ENCODE results near the gene DDX1. TPM values are rescaled to one million over a fixed set of nuclear protein-coding genes. Genes with fewer than 3 reads are reported as not detected.

DDX1 gene
- polyA plus RNA-seq, 1 donor (not counting 4 experiments of a cell fraction or from before 2014, with no cell fraction given) = 140 TPM

DNA sequence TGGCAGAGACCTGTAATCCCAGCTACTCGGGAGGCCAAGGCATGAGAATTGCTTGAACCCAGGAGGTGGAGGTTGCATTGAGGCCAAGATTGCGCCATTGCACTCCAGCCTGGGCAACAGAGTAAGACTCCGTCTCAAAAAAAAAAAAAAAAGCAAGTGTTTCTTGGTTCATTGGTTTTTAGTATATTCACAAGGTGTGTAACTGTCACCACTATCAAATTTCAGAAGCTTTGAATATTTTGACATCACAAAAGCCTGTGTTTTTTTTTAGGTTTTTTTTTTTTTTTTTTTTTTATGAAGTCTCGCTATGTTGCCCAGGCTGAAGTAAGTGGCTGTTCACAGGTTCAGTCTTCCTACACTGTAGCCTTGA, 16.7 kb downstream of the DDX1 start:
- H3K9ac ChIP-seq (ENCODE audit: control insufficient read depth, extremely low read depth, insufficient read depth, low read length) = no peak overlapping the region
- no peak overlapping the region for H3K4me2 ChIP-seq (ENCODE audit: control insufficient read depth, extremely low read depth, insufficient read depth, low read depth, low read length)
- DNase-seq (ENCODE audit: low read depth, low spot score) (no peak), FAIRE-seq (no peak)
- no peaks in the 10 kb centered on the region for H3K9me1 ChIP-seq (ENCODE audit: control insufficient read depth, extremely low read depth, insufficient read depth, low read length)
- peaks cover 25 to 30% of the 10 kb centered on the region in 2 experiments for H3K36me3 ChIP-seq (ENCODE audit: control insufficient read depth in 2 of 2, extremely low read depth in 1 of 2, insufficient read depth in 2 of 2, low read length in 2 of 2)
- H3K27me3 ChIP-seq (ENCODE audit: control insufficient read depth, extremely low read depth, insufficient read depth, low read length) = no peaks in the 10 kb centered on the region
- no peak overlapping the region for H3K4me3 ChIP-seq (ENCODE audit: control insufficient read depth in 2 of 3, extremely low read depth in 1 of 3, insufficient read depth in 2 of 3, low read depth in 1 of 3, low read length in 3 of 3)
- H3K4me1 ChIP-seq (ENCODE audit: control insufficient read depth, extremely low read depth, insufficient read depth, low read length) = no peaks in the 10 kb centered on the region
- dilution Hi-C loops (cut with MboI; ENCODE audit: extremely low pct_ligation_motif_present, low sequenced_read_pairs) = no loop called here
- no peaks in the 10 kb centered on the region for H3K9me3 ChIP-seq (ENCODE audit: control insufficient read depth, low read depth, low read length)
- TF ChIP-seq EZH2 (IDR thresholded peaks at IDR 0.05; ENCODE audit: low read length) (no peak), CTCF (optimal IDR thresholded peaks at IDR 0.05 in 1 of 3, IDR thresholded peaks at IDR 0.05 in 1 of 3, conservative IDR thresholded peaks at IDR 0.05 in 1 of 3; ENCODE audit: extremely low read depth in 1 of 3, insufficient read depth in 2 of 3, low read length in 3 of 3) (no peak)
- H4K20me1 ChIP-seq (ENCODE audit: control insufficient read depth, extremely low read depth, insufficient read depth, low read length) = no peaks in the 10 kb centered on the region
- H3K27ac ChIP-seq (ENCODE audit: control insufficient read depth, insufficient read depth, low read length) = no peak overlapping the region
- H2AFZ ChIP-seq (ENCODE audit: control insufficient read depth, low read length) = no peak overlapping the region
- no peaks in the 10 kb centered on the region for H3K79me2 ChIP-seq (ENCODE audit: control insufficient read depth, insufficient read depth, low read length)

GRCh38 chr2:15609341-15610042, 17.8 kb downstream of the DDX1 start:
- H3K9ac ChIP-seq (ENCODE audit: control insufficient read depth, extremely low read depth, insufficient read depth, low read length) = no peak overlapping the region
- no peaks in the 10 kb centered on the region for H3K79me2 ChIP-seq (ENCODE audit: control insufficient read depth, insufficient read depth, low read length)
- H3K9me3 ChIP-seq (ENCODE audit: control insufficient read depth, low read depth, low read length) = no peaks in the 10 kb centered on the region
- H3K9me1 ChIP-seq (ENCODE audit: control insufficient read depth, extremely low read depth, insufficient read depth, low read length) = no peaks in the 10 kb centered on the region
- no peaks in the 10 kb centered on the region for H3K27me3 ChIP-seq (ENCODE audit: control insufficient read depth, extremely low read depth, insufficient read depth, low read length)
- no peaks in the 10 kb centered on the region for H3K4me1 ChIP-seq (ENCODE audit: control insufficient read depth, extremely low read depth, insufficient read depth, low read length)
- dilution Hi-C loops (cut with MboI; ENCODE audit: extremely low pct_ligation_motif_present, low sequenced_read_pairs) = no loop called here
- H3K4me2 ChIP-seq (ENCODE audit: control insufficient read depth, extremely low read depth, insufficient read depth, low read depth, low read length) = no peak overlapping the region
- H3K36me3 ChIP-seq (ENCODE audit: control insufficient read depth in 2 of 2, extremely low read depth in 1 of 2, insufficient read depth in 2 of 2, low read length in 2 of 2) = peaks cover 27 to 28% of the 10 kb centered on the region in 2 experiments
- H3K27ac ChIP-seq (ENCODE audit: control insufficient read depth, insufficient read depth, low read length) = no peak overlapping the region
- no peak overlapping the region for H3K4me3 ChIP-seq (ENCODE audit: control insufficient read depth in 2 of 3, extremely low read depth in 1 of 3, insufficient read depth in 2 of 3, low read depth in 1 of 3, low read length in 3 of 3)
- TF ChIP-seq CTCF (optimal IDR thresholded peaks at IDR 0.05 in 1 of 3, IDR thresholded peaks at IDR 0.05 in 1 of 3, conservative IDR thresholded peaks at IDR 0.05 in 1 of 3; ENCODE audit: extremely low read depth in 1 of 3, insufficient read depth in 2 of 3, low read length in 3 of 3) = no peak
- no peak for TF ChIP-seq EZH2 (IDR thresholded peaks at IDR 0.05; ENCODE audit: low read length)
- FAIRE-seq (no peak), DNase-seq (ENCODE audit: low read depth, low spot score) (no peak)
- no peak overlapping the region for H2AFZ ChIP-seq (ENCODE audit: control insufficient read depth, low read length)
- H4K20me1 ChIP-seq (ENCODE audit: control insufficient read depth, extremely low read depth, insufficient read depth, low read length) = no peaks in the 10 kb centered on the region

Data from keratinocyte (primary cell).